Fibroblast of lung (primary cell): Measurements from ENCODE around the gene NDUFS2.

Experiments
- CTCF ChIP-seq, 2 donors: IDR thresholded peaks in 1 of 2; conservative IDR thresholded peaks in 1 of 2; 1 replicate in 1 of 2; 2 replicates in 1 of 2; pipeline ENCODE4 v1.5.1; 2011 to 2012; ENCODE audit warnings: low read length in 2 of 2, control low read depth in 1 of 2, inconsistent platforms in 1 of 2, low read depth in 1 of 2, mild to moderate bottlenecking in 1 of 2
- EZH2 ChIP-seq: IDR thresholded peaks from 2 replicates; pipeline ENCODE4 v1.5.1; 2012; ENCODE audit warnings: low read length, control low read depth, mild to moderate bottlenecking; ENCODE audit errors: missing control alignments

GRCh38 chr1:161233102-161233501, 30.9 kb downstream of the NDUFS2 start:
- TF ChIP-seq CTCF (conservative IDR thresholded peaks at IDR 0.05 in 1 of 2, IDR thresholded peaks at IDR 0.05 in 1 of 2; ENCODE audit: low read depth in 1 of 2, low read length in 2 of 2), result no peak
- no peak for TF ChIP-seq EZH2
